ENCODE results near the gene ATP2B1. TPM values are rescaled to one million over a fixed set of nuclear protein-coding genes. Genes with fewer than 3 reads are reported as not detected.

ATP2B1 gene
- total RNA-seq, 1 donor from 2014 or later = 5.1 TPM

- no peak overlapping the region for H3K27ac ChIP-seq
- no peak for TF ChIP-seq CTCF (IDR thresholded peaks at IDR 0.05)
- intact Hi-C loops (cut with DNase I) = no loop called here
- no peaks in the 10 kb centered on the region for H3K9me3 ChIP-seq
- H3K4me3 ChIP-seq = no peak overlapping the region
- H3K4me1 ChIP-seq = no peaks in the 10 kb centered on the region
- H3K36me3 ChIP-seq = no peaks in the 10 kb centered on the region
- H3K27me3 ChIP-seq = no peaks in the 10 kb centered on the region
- DNase-seq (ENCODE audit: low spot score in 2 of 2) = no peak
These were observed 42.0 kb upstream of the ATP2B1 start for GRCh38 chr12:89750389-89751351.

- Histone ChIP-seq H3K4me3 (no peak overlapping the region), H3K27me3 (no peaks in the 10 kb centered on the region), H3K36me3 (no peaks in the 10 kb centered on the region), H3K27ac (no peak overlapping the region), H3K4me1 (no peaks in the 10 kb centered on the region), H3K9me3 (no peaks in the 10 kb centered on the region)
- no peak for DNase-seq (ENCODE audit: low spot score in 2 of 2)
- TF ChIP-seq CTCF (IDR thresholded peaks at IDR 0.05) = no peak
- intact Hi-C loops (cut with DNase I) = no loop called here
These were observed 40.2 kb upstream of the ATP2B1 start for GRCh38 chr12:89748791-89749190.

GRCh38 chr12:89745286-89745685 is 36.6 kb upstream of the ATP2B1 start:
- Histone ChIP-seq H3K36me3 (no peaks in the 10 kb centered on the region), H3K4me1 (no peaks in the 10 kb centered on the region), H3K27ac (no peak overlapping the region), H3K27me3 (no peaks in the 10 kb centered on the region), H3K9me3 (peaks cover 6 to 9% of the 10 kb centered on the region in 2 donors), H3K4me3 (no peak overlapping the region)
- intact Hi-C loops (cut with DNase I) = no loop called here
- no peak for TF ChIP-seq CTCF (IDR thresholded peaks at IDR 0.05)
- DNase-seq (ENCODE audit: low spot score in 2 of 2) = no peak

GRCh38 chr12:89742337-89743022 is 33.8 kb upstream of the ATP2B1 start:
- Histone ChIP-seq H3K4me3 (no peak overlapping the region), H3K36me3 (no peaks in the 10 kb centered on the region), H3K27me3 (no peaks in the 10 kb centered on the region), H3K27ac (no peak overlapping the region), H3K4me1 (no peaks in the 10 kb centered on the region), H3K9me3 (peaks cover 6 to 14% of the 10 kb centered on the region in 2 donors)
- no peak for TF ChIP-seq CTCF (IDR thresholded peaks at IDR 0.05)
- intact Hi-C loops (cut with DNase I) = no loop called here
- no peak for DNase-seq (ENCODE audit: low spot score in 2 of 2)

- H3K4me1 ChIP-seq = no peaks in the 10 kb centered on the region
These were observed 32.3 kb upstream of the ATP2B1 start for GRCh38 chr12:89740943-89741342.

More at GRCh38 chr12:89740943-89741342, 32.3 kb upstream of the ATP2B1 start:
- intact Hi-C loops (cut with DNase I) = no loop called here
- DNase-seq (ENCODE audit: low spot score in 2 of 2) = no peak
- Histone ChIP-seq H3K27ac (no peak overlapping the region), H3K4me3 (no peak overlapping the region), H3K27me3 (no peaks in the 10 kb centered on the region), H3K9me3 (peaks cover 6 to 14% of the 10 kb centered on the region in 2 donors), H3K36me3 (no peaks in the 10 kb centered on the region)
- no peak for TF ChIP-seq CTCF (IDR thresholded peaks at IDR 0.05)
